ENCODE measurements around the gene FGD5.

FGD5 gene

DNA sequence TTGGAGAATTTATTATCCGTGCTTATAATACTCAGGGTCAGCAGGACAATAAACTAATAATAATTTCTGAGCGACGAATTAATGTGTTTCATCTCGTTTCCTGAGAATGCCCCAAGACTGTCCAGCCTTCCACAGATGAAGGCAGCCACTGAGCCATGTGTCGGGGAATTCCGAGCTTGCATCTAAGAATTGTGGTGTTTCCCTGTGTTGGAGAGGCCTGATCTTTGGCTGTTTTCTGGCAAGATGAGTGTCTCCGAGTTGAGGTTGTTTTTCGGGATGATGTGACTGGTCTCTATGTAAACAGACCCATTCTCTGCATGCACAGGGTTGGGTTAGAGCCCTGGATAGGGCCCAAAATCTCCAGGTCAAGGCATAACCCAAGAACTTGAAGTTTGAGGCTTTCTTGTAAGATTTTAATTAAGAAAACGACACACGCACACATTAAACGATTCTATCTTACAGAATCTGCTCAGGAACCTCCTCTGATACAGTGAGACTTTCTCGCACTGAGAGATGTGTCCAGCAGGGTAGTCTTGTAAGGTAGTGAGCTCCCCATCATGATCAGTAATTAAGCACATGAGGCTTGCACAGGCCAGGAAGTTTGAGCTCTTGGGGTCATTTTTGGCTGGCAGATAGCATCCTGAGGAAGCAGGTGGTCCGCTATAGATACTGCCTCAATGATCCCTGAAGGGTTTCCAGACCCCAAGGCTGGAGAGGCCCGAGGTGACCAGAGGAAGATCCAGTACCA lies 14.4 kb downstream of the FGD5 start:
- DNase-seq = no peak

- DNase-seq = no peak
Observed at GRCh38 chr3:14834121-14834520, 15.4 kb downstream of the FGD5 start.

DNA sequence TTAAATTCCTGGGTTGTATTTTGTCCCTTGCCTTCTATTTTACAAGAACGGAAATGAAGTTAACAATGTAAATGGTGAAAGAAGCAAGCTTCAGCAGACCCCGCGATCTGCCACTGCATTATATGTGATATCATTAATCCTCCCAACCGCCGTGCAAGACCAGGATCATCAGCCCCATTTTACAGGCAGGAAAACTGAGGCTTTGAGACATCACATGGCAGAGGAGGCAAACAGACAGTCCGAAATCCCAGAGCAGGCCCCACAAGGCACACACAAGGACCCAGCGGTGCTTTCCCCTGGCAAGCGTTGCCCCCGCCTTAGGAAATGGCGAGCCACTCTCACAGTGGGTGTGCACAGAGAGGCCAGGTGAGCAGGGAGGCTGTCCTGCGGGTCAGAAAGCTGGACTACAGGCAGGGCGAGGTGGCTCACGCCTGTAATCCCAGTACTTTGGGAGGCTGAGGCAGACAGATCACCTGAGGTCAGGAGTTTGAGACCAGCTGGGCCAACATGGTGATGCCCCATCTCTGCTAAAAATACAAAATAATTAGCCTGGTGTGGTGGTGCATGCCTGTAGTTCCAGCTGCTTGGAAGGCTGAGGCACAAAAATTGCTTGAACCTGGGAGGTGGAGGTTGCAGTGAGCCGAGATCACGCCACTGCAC lies 16.2 kb downstream of the FGD5 start:
- no peak for DNase-seq

- no peak for DNase-seq
Observed at GRCh38 chr3:14836049-14836468, 17.3 kb downstream of the FGD5 start.

DNA sequence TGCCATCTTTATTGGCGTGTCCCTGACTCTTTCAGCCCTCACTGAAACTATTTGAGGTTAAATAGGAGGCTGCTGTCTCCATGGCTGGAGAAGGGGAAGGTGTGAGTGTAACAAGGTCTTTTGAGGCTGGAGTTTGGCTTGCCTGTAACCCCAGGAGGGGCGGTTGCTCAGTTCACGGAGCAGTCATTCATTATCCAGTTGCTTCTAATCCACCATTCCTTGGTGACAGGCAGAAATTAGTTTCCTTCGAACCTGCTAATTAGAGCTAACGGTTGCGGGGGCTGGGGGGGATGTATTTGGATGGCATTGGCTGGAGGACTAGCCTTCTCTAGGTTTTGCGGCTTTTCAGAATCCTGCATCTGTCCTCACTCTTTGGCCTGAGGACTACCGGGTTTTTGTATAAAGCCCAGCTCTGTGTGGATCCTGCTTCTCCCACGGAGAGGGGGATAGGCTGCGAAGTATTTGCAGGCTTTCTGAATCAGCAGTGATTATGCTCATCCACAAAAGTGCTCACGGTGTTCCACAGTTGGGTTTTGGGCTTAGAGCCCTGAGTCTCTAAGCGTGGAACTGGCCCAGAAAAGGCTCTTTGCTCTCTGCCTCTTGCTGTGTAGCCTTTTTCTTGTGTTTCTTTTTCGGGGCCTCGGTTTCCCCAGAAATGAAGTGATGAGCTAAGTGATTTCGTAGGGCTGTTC lies 18.6 kb downstream of the FGD5 start:
- DNase-seq = no peak

GRCh38 chr3:14837878-14838258 lies 19.1 kb downstream of the FGD5 start:
- no peak for DNase-seq

- DNase-seq = no peak
Observed at GRCh38 chr3:14839236-14839635, 20.5 kb downstream of the FGD5 start.

GRCh38 chr3:14841836-14842235 lies 23.1 kb downstream of the FGD5 start:
- no peak for DNase-seq

- DNase-seq = no peak
Observed at GRCh38 chr3:14842277-14842676, 23.5 kb downstream of the FGD5 start.

DNA sequence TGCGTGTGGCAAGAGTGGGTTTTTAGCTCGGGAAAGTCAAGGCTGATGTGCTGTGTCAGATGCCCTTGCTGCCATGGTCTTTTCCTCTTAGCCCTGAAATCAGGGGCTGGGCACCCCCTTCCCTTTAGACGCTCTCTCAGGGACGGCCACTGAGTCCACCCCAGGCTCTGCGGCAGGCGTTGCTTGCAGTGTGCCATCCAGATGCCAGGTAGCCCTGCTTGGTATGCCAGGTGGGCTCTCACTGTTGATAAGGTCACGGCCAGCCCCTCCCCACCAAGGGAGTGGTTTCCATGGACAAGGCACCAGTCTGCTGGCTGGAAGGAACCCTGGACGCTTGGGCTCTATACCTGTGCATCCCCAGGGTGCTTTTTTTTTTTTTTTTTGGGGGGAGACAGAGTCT lies 24.6 kb downstream of the FGD5 start:
- DNase-seq = no peak

DNA sequence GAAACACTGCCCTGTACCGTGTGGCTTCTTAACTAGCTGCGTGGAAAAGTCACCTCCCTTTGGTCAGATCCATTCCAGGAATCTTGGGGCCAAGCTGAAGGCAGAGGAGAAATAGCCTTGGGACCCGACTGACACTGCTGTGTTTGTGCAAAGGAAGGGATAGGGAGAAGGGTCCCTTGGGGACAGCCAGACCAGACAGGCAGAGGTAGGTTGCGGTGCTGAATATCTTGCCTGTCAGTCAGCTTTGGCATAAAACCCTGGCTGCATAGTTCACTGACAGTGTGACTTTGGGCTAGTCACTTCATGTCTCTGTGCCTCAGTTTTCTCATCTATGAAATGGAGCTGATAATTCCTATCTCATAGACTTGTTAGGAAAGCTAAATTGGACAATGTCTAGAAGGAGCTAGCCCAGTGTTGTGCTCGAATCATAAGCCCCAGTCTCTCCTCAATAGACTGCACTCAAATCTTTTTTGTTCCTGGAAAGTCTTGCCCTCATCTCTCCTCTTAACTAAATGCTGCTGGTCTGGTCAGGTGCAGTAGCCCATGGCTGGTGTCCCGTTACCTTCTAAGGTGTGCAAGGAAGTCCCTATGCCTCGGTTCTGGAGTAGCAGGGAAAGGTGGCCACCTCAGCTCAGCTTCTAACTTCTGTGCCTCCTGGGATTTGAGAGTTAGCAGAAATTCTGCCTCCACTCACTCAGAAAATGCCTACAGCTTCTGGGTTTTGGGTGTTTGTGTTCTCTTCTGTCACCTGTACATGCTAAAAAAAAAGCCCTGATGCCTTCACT lies 25.8 kb downstream of the FGD5 start:
- no peak for DNase-seq

DNA sequence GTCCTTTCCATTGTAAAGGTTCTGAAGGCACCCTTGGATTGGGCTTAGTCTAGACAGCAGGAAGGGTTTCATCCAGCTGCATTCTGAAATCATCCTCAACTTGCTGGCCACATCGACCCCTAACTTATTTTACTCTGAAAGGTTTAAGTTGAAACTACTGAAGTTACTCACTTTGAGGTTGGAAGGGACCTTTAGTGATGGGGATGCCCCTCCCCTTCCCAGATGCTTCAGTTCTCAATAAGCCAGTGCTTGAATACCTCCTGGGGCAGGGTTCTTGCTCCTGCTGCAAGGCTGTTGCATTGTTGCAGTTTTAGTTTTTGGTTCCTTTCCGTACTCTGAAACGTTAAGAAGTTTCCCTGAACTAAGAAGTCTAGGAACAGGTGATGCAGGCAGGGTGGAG lies 26.4 kb downstream of the FGD5 start:
- DNase-seq = no peak

GRCh38 chr3:14845826-14846225 lies 27.1 kb downstream of the FGD5 start:
- DNase-seq = no peak

DNA sequence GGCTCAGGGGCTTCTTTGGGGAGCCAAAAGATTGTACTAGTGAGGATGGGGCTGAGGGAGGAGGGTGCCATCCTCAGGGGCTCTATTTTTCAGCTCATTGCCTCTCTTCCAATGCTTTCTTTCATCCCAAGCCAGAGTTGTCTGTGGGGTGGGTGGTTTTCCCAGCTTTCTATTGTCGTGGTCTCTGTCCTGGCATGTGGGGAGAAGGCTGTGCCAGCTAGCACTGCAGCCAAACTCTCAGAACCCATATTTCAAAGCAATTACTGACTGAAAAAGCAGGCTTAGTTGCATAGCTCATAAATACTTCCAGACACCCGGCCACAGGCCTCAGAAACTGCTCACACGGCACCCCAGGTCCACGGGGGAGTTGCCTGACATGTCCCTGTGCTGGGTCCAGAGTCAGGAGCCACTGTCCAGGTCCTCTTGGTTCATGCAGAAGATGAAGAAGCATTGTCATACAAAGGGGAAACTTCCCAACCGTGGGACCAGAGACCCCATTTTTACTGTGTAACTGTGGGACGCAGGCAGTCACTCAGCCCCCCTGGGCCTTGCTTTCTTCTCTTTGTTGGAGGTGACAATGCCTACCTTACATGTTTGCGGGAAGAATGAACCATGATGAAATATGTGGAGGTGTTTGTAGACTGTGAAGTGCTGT lies 27.6 kb downstream of the FGD5 start:
- no peak for DNase-seq

DNA sequence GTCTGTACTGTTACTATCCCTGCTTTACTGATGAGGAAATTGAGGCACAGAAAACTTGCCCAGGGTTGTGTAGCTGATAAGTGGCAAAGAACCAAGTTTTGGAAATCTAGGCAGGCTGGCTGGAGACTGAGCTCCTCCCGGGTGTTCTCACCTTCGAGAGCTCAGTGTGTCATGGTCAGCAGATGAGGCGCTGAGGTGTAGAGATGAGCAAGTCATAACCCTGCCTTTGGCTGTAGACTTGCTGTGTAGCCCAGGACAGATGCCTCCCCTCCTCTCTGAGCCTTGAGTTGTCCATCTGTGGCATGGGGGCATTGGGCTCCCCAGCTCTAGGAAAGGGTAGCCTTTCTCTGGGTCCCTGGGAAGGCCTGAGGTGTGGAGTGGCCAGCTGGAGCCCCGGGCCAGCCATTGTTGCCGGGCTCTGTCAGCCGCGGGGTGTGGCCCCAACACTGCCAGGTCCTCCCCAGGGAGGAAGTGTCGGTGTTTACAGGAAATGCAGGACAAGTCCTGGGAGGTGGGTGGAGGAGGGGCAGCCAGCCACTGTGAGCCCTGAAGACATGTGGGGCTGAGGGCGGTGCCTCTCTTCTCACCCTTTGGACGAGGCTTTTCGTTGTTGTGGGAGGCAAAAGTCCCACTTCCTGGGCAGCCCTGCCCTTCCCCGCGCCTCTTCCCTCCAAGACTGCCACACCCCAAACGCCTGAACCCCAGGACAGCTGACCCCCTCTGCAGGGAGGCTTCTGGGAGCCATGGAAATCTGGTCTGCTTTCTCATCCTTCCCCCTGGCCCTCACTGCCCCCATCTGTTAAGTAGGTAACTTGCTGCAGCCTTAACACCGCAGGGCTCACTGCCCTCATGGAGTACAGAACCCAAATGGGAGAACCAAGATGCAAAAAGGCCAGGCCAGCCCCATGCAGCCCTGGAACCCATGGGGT lies 29.1 kb downstream of the FGD5 start:
- no peak for DNase-seq

- DNase-seq = no peak
Observed at GRCh38 chr3:14848906-14849305, 30.1 kb downstream of the FGD5 start.

- no peak for DNase-seq
Observed at GRCh38 chr3:14849638-14850230, 31.0 kb downstream of the FGD5 start.

DNA sequence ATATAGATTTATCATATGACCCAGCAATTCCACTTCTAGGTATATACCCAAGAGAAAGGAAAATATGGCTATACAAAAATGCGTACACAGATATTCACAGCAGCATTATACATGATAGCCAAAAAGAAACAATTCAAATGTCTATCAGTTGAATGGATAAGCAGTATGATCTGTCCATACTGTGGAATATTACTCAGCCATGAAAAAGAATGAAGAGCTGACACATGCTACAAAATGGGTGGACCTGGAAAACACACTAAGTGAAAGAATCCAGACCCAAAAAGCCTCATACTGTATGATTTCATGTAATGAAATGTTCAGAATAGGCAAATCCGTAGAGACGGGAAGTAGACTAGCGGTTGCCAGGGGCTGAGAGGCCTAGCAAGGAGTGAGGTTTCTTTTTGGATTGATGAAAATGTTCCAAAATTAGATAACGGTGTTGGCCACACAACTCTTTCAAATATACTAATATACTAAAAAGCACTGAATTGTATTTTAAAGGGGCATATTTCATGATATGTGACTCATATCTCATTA lies 33.4 kb downstream of the FGD5 start:
- DNase-seq = no peak

DNA sequence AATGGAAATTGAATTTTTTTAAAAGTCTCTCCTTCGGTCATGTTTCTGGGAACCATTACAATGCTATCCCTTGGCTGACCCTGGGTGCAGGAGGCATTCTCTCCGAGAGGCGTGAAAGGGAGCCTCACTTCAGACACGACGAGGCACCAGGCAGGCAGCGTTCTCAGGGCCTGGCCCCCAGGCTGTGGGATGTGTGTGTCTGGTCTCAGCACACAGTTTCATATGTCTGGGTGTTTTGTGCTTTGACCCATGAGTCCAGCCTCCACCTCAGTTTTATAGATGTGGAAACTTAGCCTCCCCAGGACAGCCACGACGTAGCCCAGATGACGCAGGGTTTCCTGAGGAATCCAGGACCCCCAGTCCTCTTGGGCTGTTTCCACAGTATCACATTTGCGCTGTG lies 34.0 kb downstream of the FGD5 start:
- no peak for DNase-seq

DNA sequence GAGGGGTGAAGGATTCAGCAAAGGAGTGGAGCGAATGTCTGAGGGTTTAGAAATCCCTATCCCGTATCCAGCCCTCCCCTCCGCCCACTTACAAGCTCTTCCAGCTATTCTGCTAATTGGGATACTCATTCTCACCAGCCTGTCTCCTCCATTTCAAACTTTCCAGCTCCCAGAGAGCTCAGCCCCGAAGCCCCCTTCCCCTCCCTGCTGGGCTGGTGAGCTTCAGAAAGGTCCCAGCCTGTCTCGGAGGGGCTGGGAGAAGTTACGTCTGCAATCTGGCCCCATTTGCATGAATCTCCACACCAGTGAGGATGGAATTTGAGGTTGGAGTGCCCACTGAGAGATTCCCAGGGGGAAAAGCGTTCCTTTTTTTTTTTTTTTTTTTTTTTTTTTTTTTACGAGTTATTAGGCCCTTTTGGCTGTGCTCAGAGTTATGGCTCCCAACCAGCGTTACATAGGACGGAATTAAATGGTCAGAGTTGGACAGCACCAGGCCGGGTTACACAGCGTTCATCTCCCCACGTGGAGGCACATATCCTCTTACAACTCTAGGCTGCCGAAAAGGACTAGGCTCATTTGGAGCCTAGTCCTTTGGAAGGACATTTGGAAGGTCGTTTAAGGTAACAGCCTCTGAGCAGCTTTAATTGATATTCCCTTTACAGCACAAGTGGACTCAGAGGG lies 34.6 kb downstream of the FGD5 start:
- no peak for DNase-seq

Measured in DMS79 treated with DMSO at 0.1 percent for 48 hours (cell line).